Keratinocyte (primary cell): ENCODE measurements around the gene GLYAT.

Experiments
- CTCF ChIP-seq, 3 experiments: IDR thresholded peaks in 1 of 3; conservative IDR thresholded peaks in 1 of 3; optimal IDR thresholded peaks in 1 of 3; 2 replicates in 2 of 3; 3 replicates in 1 of 3; pipeline versions ENCODE3 to v1.5.1; 2011; ENCODE audit warnings: low read length in 3 of 3, mild to moderate bottlenecking in 3 of 3, moderate library complexity in 2 of 3, control low read depth in 1 of 3, inconsistent platforms in 1 of 3; ENCODE audit not compliant: insufficient read depth in 2 of 3; ENCODE audit errors: extremely low read depth in 1 of 3
- EZH2 ChIP-seq: IDR thresholded peaks from one replicate; pipeline ENCODE4 v1.6.1; 2012; ENCODE audit warnings: inconsistent platforms, mild to moderate bottlenecking, low read length, moderate library complexity

- TF ChIP-seq CTCF (optimal IDR thresholded peaks at IDR 0.05 in 1 of 3, IDR thresholded peaks at IDR 0.05 in 1 of 3, conservative IDR thresholded peaks at IDR 0.05 in 1 of 3; ENCODE audit: extremely low read depth in 1 of 3, insufficient read depth in 2 of 3, low read length in 3 of 3): no peak
- TF ChIP-seq EZH2: no peak
Measured at GRCh38 chr11:58691675-58692074, 40.1 kb downstream of the GLYAT start.
